OCI-LY7 (cell line): ENCODE data around the gene RNF125.

Source experiments
- EZH2phosphoT487 ChIP-seq: fragments of 200-600 bp; sonication (generic); IDR thresholded peaks from 2 replicates; pipeline ENCODE4 v1.6.1; 2018; ENCODE audit warnings: low read depth, borderline replicate concordance, mild to moderate bottlenecking, mixed run types, antibody characterized with exemption, low read length, moderate library complexity, mixed read lengths
- TF ChIP-seq, protein P1 (sequence below): fragments of 200-600 bp; sonication (generic); conservative IDR thresholded peaks from 2 replicates; pipeline ENCODE4 v1.5.1; 2014; ENCODE audit warnings: mild to moderate bottlenecking, antibody characterized with exemption, low read length, moderate library complexity, mixed read lengths

DNA sequence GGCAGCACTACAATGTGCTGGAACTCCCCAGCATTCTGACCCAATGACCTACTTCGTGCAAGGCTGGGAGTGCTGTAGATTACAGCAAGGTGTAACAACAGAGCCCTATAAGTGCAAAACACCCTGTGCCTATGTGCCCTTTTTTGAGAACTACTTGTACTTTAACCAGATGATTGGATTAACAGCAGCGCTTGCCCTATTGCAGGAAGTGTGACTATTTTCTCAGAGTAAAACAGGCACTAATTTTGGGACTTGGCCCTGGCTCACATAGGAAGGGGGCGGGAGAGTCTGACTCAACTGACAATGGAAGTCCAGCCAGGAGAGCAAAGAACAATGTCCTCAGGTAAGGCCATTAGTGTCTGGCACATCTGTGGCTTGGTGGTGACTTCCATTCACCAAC, 35.6 kb upstream of the RNF125 start:
- TF ChIP-seq EZH2phosphoT487: no peak
- TF ChIP-seq, protein P1, sequence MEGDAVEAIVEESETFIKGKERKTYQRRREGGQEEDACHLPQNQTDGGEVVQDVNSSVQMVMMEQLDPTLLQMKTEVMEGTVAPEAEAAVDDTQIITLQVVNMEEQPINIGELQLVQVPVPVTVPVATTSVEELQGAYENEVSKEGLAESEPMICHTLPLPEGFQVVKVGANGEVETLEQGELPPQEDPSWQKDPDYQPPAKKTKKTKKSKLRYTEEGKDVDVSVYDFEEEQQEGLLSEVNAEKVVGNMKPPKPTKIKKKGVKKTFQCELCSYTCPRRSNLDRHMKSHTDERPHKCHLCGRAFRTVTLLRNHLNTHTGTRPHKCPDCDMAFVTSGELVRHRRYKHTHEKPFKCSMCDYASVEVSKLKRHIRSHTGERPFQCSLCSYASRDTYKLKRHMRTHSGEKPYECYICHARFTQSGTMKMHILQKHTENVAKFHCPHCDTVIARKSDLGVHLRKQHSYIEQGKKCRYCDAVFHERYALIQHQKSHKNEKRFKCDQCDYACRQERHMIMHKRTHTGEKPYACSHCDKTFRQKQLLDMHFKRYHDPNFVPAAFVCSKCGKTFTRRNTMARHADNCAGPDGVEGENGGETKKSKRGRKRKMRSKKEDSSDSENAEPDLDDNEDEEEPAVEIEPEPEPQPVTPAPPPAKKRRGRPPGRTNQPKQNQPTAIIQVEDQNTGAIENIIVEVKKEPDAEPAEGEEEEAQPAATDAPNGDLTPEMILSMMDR: no peak
